NCI-H2029 (cell line): ENCODE results near the gene CETP.
"Not testable (repeated sequence)": the region's sequence is repeated elsewhere in the genome, so short reads cannot be mapped to it uniquely, and the experiment has no call there.

Experiments used
- DNase-seq: peaks from one replicate; lab custom pipeline; 2025; lab: John Stamatoyannopoulos, UW

Gene CETP

DNA sequence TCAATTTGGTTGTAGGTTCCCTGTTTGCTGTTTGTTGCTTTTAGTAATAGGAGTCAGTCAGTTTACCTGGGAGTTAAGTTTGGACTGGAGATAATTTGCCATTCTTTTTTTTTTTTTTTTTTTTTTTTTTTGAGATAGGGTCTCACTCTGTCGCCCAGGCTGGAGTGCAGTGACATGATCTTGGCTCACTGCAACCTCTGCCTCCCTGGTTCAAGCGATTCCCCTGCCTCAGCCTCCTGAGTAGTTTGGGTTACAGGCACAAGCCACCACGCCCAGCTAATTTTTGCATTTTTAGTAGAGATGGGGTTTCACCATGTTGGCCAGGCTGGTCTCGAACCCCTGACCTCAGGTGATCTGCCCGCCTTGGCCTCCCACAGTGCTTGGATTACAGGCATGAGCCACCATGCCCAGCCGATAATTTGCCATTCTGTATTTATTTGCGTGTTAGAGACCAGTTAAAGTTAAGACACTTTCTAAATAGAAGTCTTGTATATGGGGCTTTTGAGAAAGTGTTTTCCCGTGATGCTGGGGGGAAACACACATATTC lies 27.1 kb upstream of the CETP start:
- not testable (repeated sequence) for DNase-seq

DNA sequence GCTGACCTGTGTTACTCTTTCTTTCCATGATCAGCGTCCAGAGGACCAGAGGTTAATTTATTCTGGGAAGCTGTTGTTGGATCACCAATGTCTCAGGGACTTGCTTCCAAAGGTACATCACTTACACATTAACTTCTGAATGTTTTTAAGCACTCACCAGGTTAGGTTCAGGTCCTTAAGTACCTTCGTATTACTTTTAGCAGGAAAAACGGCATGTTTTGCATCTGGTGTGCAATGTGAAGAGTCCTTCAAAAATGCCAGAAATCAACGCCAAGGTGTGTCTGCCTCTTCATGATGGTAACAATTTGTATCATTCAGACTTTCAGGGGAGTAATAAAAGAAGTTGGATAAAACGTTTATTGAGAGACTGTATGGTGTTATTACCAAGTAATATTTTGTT lies 26.5 kb upstream of the CETP start:
- no peak for DNase-seq

DNA sequence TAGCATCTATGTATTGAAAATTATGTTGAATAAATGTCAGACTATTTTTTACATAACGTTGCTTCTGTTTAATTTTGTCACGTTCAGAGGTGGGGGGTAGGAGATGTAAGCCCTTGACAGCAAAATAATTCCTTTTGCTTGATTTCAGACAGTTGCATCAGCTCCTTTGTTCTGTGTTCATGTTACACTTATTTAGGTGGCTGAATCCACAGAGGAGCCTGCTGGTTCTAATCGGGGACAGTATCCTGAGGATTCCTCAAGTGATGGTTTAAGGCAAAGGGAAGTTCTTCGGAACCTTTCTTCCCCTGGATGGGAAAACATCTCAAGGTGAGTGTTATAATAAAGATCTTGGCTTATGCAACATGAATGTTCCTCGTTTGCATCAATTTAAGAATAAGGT lies 25.3 kb upstream of the CETP start:
- DNase-seq, result no peak

DNA sequence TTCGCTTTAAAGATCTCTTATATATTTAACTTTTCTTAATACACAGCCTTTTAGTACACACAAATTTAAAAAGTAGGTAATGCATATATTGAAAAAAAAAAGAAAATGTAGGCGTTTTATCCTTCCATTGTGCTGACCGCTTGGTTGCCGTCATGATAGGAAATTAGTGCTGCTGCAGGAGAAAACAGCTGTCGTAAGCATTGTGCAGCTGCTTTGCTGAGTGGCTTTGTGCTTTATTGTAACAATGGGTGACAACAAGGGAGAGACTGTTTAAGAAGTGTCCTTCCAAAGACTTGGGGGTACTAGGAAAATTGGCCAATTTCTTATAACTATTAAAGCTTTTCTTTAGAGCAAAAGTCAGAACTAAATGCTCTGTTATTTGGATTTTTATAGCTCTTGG lies 24.8 kb upstream of the CETP start:
- DNase-seq, result no peak

DNA sequence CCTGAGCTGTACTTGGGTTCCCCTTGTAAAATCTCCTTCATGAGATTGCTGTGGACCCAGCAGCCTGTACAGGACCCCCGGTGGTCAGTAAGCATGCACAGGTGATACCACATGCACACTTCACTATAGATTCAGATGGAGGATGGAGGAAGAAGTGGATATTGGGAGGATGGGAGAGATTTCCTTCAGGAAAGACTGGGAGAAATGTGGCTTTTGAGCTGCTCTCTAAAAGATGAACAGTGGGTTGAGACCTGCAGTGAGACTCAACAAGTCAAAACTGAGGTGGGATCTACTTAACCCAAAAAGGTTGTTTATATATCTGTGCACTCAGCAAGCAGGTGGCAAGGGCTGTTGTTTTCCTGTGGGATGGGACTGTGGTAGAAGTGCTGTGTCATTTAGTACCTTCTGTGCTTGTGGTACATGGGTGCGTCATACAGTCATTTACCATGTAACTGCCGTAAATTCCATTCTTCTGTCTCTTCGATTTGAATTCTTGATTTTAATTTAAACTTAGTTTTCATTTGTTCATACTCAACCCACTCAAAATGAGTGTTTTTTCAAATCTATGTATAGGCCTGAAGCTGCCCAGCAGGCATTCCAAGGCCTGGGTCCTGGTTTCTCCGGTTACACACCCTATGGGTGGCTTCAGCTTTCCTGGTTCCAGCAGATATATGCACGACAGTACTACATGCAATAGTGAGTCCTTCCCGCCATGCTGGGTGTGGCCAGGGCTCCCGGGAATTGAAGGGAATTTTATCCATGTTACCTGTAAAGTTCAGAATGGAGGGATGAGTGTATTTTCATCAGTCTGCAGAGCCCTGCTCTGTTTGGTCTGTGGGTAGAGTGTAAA lies 22.9 kb upstream of the CETP start:
- DNase-seq, result no peak

DNA sequence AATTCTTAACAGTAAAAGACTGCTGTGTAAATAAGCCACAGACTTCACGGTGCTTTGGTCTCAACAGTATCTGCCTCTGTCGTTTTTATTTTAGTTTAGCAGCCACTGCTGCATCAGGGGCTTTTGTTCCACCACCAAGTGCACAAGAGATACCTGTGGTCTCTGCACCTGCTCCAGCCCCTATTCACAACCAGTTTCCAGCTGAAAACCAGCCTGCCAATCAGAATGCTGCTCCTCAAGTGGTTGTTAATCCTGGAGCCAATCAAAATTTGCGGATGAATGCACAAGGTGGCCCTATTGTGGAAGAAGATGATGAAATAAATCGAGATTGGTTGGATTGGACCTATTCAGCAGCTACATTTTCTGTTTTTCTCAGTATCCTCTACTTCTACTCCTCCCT lies 21.9 kb upstream of the CETP start:
- DNase-seq, result peak; percentile 8

DNA sequence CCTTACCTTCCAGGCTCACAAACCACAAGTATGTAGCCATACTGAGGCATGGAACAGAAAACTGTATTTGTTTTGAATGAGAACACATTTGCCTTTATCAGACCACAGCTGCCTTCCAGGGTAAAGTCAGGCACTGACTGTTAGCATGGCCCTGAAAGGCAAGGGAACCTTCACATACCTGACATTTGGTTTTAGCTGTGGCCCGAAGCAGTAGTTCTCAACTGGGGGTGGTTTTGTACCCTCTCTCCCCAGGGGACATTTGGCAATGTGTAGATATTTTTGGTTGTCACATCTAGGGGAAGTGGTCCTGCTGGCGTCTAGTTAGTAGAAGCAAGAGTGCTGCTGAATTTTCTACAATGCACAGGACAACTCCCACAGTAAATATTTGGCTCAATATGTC lies 20.7 kb upstream of the CETP start:
- no peak for DNase-seq

DNA sequence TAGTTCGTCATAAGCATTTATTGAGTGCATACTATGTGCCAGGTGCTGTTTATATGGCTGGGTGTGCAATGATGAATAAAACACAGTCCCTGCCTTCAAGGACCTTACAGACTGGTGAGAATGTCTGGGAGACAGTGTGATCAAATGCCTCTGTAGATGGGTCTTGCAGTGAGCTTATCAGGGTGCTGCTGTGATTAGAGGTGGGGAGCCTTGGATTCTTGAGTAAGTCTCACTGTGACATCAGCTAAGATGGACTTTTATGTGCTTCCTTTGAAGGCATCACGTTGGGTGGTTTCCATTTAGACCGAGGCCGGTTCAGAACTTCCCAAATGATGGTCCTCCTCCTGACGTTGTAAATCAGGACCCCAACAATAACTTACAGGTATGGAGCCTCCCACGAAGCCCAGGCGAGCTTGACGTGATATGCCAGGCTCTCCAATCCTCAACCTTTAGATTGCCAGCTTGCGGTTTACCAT lies 19.9 kb upstream of the CETP start:
- no peak for DNase-seq

DNA sequence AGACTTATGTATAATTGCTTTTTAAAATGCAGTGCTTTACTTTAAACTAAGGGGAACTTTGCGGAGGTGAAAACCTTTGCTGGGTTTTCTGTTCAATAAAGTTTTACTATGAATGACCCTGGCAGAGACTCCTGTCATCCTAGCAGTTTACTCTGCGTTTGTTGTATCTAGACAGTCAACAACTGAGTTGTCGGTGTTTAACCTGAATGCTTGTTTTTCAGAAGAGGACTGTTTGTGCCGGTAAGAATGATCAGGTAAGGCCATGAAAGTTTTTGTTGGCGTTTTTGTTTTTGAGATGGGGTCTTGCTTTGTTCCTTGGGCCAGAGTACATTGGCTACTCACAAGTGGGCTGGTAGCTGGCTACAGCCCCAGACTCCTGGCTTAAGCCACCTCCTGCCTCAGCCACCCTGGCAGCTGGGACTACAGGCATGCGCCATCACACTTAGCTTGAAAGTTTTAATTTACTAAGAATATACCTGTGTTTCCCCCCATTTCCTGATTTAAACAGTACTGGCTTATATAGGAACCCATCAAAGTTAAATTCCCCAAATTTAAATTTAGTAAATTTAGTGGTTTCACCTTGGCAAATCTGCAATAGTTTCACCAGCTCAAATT lies 17.9 kb upstream of the CETP start:
- DNase-seq, result no peak

DNA sequence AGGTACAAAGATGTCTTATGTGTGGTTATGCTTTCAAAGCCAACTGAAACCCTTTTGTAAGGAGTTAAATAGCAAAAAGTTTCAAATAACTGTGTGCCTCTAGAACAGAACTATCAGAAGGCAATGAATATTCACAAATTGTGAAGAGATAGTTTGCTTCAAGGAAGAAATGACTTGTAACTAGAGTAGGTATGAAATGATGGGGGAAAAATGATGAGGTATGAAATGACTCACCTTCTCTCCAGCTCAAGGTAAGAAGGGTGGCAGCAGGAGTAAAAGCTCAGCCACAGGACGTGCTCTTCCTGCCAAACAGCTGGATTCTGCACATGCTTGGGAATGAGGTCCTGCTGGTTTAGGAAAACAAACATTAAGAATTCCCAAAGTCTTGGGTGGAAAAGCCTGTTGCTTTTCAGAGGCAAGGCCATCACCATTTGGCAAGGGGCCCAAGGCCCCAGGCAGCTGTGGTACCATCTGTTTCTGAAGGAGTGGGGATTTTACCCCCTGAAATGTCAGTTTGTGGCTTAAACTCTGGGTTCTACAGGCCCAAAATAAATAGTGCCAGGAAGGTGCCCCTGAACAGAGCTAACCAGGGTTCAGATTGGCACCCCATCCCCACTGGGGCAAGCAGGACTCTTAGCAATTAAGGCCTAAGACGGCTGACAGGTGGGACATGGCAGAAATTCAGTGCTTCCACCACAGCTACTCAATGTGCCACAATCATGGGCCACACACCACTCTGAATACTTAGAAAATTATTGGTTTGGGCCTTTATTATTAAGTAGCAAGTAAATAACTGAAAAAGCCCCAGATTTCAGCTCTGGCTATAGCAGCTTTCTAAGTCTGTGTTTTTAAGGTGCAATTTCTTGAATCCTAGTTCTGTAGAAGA lies 16.6 kb upstream of the CETP start:
- DNase-seq, result no peak

DNA sequence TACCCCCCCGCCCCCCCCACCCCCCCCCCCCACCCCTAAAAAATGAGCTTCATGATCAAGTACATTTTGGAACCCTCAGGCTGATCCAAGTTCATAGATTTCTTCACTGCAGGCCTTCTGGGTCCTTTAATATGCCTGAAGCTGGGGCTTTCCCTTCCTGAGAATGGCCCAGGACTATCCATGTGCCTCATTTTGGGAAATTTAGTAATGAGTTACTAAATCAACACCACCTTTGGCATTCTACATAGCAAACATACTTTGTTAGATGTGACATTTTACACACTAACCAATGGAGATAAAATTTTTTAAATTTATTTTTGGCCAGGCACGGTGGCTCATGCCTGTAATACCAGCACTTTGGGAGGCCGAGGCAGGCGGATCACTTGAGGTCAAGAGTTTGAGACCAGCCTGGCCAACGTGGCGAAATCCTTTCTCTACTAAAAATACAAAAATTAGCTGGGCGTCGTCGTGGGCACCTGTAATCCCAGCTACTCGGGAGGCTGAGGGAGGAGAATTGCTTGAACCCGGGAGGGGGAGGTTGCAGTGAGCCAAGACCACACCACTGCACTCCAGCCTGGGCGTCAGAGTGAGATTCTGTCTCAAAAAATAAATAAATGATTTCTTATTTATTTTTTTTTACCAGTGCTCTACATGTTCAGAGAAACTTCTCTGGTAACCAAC lies 15.8 kb upstream of the CETP start:
- no peak for DNase-seq

DNA sequence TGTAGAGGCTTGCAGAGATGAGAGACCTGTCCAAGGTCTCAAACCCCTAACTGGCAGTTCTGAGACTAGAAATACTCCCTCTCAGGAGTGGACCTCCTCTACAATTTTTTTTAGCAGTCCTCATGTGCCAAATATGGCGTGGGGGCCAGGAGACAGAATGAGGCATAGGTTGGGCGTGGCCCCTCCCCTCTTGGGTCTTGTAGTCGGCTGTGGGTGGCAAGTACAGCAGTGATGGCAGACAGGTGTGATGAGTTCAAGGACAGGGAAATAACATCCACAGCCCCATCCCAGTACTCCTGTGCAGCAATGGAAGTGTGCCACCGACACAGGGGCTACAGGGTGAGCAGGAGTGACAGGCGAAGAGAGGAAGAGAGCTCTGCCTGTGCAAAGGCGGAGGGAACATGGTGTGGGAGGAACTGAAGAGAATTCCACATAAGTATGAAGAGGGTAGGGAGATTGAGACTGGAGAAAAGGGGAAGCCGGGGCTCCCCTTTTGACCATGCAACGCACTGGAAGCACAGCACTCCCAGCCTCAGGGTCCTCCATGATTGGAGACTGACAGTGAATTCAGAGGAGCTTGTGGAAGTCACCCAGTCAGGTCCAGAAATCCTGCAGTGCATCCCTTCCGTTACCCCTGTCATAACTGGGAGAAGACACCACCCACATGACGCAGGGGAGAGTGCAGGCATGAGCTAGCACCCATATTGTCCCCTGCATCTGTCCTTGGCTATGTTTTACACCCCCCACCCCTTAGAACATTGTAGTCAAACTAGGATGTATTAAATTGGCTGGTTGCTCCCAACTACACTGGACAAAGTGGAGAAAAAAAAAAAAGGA lies 14.8 kb upstream of the CETP start:
- DNase-seq, result no peak

DNA sequence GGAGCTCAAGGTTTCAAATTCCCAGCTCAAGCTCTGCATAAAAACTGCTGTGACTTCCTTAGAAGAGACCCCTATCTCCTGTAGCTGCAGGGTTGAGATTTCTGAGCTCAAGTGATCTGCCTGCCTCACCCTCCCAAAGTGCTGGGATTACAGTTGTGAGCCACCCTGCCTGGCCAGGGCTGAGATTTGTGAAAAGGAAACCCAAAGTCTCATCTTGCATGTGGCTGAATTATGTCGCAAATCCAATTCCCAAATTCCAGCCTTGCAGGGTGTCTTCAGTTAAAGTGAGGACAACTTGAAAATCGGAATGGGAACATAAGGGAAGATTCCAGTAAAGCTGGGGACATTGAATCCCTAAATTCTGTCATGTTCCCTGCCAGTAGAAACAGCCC lies 14.2 kb upstream of the CETP start:
- DNase-seq, result no peak

DNA sequence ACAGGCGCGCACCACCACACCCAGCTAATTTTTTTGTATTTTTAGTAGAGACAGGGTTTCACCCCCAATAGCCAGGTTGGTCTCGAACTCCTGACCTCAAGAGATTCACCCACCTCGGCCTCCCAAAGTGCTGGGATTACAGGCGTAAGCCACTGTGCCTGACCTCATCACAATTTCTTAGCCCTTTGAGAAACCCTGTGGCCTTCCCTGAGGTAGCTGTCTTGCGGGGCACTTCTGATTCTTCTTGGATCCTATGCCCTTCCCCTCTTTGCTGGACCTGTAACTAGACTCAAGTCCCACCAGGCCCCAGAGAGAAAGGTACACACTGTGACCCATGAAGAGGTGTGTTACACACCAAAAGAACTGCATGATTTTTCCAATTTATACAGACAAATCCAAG lies 13.5 kb upstream of the CETP start:
- no peak for DNase-seq

DNA sequence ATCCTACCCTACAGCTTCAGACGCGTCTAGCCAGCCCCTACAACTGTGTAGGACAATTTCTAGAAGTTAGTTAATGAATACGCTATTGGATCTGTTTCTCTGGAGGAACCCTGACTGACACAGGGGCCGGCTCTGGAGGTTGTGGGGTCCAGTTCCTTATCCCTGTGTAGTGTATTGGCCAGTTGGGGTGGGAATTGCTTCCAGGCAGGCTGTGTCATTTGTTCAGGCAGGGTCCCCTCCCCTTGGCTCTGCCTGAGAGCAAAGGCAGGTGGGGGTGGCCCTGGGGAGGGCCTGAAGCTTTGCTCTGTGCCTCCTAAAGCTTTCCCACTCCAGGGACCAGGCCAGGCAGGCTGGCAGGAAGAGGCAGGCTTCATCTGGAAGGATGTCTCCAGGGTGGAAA lies 11.7 kb upstream of the CETP start:
- DNase-seq, result no peak

DNA sequence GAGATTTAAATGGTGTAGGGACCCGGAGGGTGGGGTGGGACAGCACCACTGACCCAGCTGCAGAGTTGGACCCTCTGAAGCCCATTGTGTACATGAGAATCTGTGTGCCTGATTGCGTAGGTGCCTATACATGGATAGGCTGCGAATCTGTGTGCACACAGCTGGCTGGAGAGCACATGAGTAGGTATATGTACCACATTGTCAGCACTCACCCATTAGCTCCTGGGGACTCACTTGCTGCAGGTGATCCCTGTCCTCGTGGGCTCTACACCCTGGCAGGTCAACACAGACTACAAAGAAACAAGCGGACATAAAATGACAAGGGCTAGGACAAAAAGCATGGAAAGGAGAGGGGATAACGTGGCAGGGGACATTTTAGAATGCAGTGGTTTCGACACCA lies 11.3 kb upstream of the CETP start:
- no peak for DNase-seq

DNA sequence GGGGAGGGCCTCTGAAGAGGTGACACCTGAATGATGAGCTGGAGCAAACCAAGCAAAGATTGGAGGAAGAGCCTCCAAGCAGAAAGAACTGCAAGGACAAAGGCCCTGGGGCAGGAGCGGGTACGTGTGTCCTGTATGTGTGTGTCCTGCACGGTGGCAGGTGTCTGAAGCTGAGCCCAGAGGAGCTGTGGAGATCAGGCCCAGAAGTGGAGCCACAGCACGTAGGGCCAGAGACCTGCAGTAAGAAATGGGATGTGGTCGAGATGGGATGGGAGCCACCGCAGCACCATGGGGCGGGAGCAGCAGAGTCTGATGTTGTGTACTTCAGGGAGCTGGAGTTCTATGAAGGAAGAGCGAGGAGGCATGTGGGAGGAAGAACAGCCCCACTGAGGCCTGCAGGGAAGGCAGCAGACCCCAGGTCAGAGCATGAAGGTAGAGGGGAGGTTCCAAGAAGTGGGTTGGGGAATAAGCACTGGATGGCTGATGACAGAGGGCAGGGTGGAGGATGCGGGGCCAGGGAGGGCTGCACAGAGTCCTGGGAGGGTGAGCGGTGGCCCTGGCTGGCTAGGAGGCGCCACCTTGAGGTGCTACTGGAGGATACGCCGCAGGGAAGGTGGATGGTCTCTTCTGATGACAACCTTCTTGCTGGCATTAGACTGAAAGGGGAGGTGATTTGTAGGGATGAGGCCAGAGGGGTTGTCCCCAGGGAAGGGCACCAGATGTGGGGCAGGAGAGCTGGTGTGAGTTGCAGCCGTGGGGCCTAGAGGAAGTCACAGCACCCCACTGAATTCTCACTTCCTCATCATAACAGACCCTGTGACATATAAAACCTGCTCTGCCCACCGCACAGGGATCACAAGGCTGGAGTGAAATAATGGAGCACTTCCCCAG lies 10.6 kb upstream of the CETP start:
- DNase-seq, result no peak

DNA sequence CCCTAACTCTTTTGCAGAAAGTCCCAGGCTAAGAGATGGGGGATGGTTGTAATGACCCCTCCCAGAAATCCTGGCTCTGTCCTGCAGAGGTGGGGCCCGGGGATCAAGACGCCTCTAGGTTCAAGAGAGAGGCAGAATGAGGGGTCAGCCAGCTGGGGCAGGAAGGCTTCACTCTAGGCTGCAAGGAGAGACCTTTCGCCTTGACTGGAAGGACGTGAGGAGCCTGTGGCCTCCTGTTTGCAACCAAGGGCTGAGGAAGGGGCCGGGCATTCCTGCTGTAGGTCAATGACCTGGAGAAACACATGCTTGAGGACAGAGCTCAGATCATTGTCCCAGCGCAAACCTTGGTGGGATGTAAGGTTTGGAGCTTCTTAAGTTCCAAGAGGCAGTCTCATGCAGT lies 8.7 kb upstream of the CETP start:
- no peak for DNase-seq

DNA sequence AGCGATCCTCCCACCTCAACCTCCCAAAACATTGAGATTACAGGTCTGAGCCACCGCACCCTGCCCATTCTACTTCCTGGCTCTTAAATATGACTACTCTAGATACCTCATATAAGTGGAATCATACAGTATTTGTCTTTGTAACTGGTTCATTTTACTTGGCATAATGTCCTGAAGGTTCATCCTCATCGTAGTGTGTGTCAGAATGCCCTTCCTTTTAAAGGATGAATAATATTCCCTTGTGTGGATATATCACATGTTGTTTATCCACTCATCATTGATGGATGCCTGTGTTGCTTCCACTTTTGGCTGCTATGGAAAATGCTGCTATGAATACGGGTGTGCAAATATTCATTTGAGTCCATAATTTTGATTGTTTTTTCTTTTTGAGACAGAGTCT lies 5.7 kb upstream of the CETP start:
- no peak for DNase-seq

DNA sequence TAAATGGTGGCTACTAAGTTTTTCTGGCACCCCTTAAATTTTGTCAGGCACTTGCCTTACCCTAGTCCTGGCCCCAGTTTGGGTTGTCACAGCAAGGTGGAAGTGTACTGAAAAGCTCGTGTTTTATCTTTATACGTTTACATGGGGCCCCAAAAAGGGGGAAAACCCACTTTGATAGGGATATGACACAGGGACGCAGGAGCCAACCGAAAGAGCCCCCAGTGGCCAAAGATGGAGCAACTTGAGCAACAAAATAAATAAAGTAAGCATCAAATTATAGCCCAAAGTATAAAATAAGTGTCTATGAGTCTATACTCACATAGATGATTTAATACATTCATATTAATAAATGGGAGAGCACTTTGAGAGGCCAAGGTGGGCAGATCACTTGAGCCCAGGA lies 5.0 kb upstream of the CETP start:
- DNase-seq, result no peak
